ENCODE results near the gene SUV39H2. TPM values are rescaled to one million over a fixed set of nuclear protein-coding genes. Genes with fewer than 3 reads are reported as not detected.
A peak's percentile ranks its signal among the peaks of the same experiment; 100 is the strongest.

Gene SUV39H2, protein sequence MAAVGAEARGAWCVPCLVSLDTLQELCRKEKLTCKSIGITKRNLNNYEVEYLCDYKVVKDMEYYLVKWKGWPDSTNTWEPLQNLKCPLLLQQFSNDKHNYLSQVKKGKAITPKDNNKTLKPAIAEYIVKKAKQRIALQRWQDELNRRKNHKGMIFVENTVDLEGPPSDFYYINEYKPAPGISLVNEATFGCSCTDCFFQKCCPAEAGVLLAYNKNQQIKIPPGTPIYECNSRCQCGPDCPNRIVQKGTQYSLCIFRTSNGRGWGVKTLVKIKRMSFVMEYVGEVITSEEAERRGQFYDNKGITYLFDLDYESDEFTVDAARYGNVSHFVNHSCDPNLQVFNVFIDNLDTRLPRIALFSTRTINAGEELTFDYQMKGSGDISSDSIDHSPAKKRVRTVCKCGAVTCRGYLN
- 10 to 100 TPM; 30.9 to 36.6 TPM for total RNA-seq

GRCh38 chr10:14878266-14879123, at the start of gene SUV39H2:
Gene SUV39H2, plus strand, starts transcription at chr10:14878866. Its CDS starts 23 bp downstream, at chr10:14878889.
- no peaks in the 10 kb centered on the region for H3K27me3 Mint-ChIP-seq
- ChIA-PET POLR2A (interaction anchor here (0.5 to 0.9 kb wide), 3 partner anchors 48 to 391 kb away, joined by 3 to 5 read pairs (median 4); no protein-coding TSS in a partner anchor), CTCF (interaction anchor here (0.6 to 1.9 kb wide), 10 partner anchors 9 to 350 kb away, joined by 3 to 4 read pairs (median 3); partner anchors contain the start of gene DCLRE1C)
- peaks cover 53% of the 10 kb centered on the region for H3K4me1 Mint-ChIP-seq
- H3K27ac Mint-ChIP-seq: peak within 1 kb of the TSS; percentile 92
- no peaks in the 10 kb centered on the region for H3K9me3 Mint-ChIP-seq
- H3K4me3 Mint-ChIP-seq: peak within 1 kb of the TSS; percentile 96
- H3K36me3 Mint-ChIP-seq (ENCODE audit: low read depth): peaks cover 13% of the 10 kb centered on the region
- DNase-seq: peak; percentile 94

DNA sequence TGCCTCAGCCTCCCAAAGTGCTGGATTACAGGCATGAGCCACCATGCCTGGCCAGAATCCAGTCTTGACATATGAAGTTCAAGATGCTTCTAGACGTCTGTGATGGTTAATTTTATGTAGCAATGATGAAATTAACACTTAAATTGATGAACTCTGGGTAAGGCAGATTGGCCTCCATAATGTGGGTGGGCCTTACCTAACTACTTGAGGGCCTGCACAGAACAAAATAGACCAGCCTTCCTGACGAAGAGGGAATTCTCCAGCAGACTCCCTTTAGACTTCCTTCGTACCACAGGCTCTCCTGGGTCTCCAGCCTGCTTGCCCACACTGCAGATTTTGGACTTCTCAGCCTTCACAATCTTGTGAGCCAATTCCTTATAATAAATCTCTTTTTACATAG, 45.6 kb upstream of the SUV39H2 start:
- ChIA-PET POLR2A (no interaction called here), CTCF (interaction anchor here (1.5 to 1.6 kb wide), 2 partner anchors 10 to 34 kb away, joined by 3 read pairs; no protein-coding TSS in a partner anchor)
- no peaks in the 10 kb centered on the region for H3K9me3 Mint-ChIP-seq
- no peaks in the 10 kb centered on the region for H3K36me3 Mint-ChIP-seq (ENCODE audit: low read depth)
- no peaks in the 10 kb centered on the region for H3K27me3 Mint-ChIP-seq
- no peak overlapping the region for H3K27ac Mint-ChIP-seq
- peaks cover 10% of the 10 kb centered on the region for H3K4me1 Mint-ChIP-seq
- H3K4me3 Mint-ChIP-seq: no peak overlapping the region
- DNase-seq: no peak

- Mint-ChIP-seq H3K27ac (no peak overlapping the region), H3K9me3 (no peaks in the 10 kb centered on the region), H3K36me3 (ENCODE audit: low read depth) (peaks cover 9% of the 10 kb centered on the region), H3K4me3 (no peak overlapping the region), H3K27me3 (no peaks in the 10 kb centered on the region), H3K4me1 (peaks cover 26% of the 10 kb centered on the region)
- DNase-seq: no peak
- CTCF ChIA-PET: interaction anchor here (1.1 to 1.5 kb wide), 4 partner anchors 13 to 299 kb away, joined by 3 to 6 read pairs (median 4); no protein-coding TSS in a partner anchor
- POLR2A ChIA-PET: interaction anchor here (0.6 kb wide), 1 partner anchor 42 kb away, joined by 3 read pairs; no protein-coding TSS in a partner anchor
Measured at GRCh38 chr10:14836208-14836607, 42.5 kb upstream of the SUV39H2 start.

GRCh38 chr10:14837003-14837756, 41.5 kb upstream of the SUV39H2 start:
- peak overlapping the region; percentile 96 for H3K27ac Mint-ChIP-seq
- POLR2A ChIA-PET: interaction anchor here (0.6 to 1.0 kb wide), 3 partner anchors 254 to 652 kb away, joined by 3 to 4 read pairs (median 4); no protein-coding TSS in a partner anchor
- CTCF ChIA-PET: interaction anchor here (0.9 to 1.7 kb wide), 17 partner anchors 7 to 300 kb away, joined by 3 to 6 read pairs (median 4); no protein-coding TSS in a partner anchor
- no peak for DNase-seq
- no peaks in the 10 kb centered on the region for H3K9me3 Mint-ChIP-seq
- peak overlapping the region; percentile 84 for H3K4me3 Mint-ChIP-seq
- H3K36me3 Mint-ChIP-seq (ENCODE audit: low read depth): peaks cover 18% of the 10 kb centered on the region
- H3K27me3 Mint-ChIP-seq: no peaks in the 10 kb centered on the region
- peaks cover 29% of the 10 kb centered on the region for H3K4me1 Mint-ChIP-seq

DNA sequence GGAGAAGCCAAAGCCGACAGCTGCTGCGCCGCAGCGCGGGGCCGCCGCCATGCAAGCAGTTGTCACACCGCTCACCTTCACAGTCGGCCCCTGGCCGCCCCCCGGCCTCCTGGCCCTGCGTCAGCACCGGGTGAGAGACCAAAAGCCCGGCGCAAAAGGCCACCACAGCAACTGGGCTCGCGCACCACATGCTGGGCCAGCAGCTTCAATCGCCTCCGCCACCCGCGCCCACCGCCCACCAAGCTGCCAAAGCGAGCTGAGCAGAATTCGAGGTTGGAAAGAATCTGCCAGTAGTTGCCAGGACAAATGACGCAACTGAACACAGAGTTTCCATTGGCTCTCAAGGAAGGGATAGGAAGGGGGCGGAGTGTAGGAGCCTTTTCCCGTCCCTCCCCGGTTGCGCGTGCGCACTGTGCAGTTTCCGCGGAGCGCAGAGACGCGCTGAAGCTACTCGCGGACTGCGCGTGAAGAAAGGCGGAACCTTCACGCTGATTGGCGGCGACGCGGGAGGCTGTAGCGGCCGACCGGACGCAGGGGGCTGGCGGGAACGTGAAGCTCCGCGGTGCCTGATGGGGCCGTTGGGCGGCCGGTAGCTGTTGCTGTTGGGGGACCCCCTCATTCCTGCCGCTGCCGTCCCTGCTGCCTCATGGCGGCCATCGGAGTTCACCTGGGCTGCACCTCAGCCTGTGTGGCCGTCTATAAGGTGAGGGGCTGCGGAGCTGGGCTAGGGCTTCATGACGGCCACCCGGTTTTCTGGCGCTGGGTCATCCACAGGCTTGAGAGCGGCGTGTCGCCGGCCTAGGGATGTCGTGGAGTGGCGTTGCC, 40.7 kb upstream of the SUV39H2 start, which contains the start of the genes CDNF, HSPA14 and MSANTD7:
CDNF (minus strand) TSS at position 281 of the 825 bp plus-strand sequence; CDS start at position 190, 91 bp downstream.
HSPA14 (plus strand) TSS at position 550 of the 825 bp plus-strand sequence; CDS start at position 647, 97 bp downstream.
MSANTD7 (plus strand) TSS at position 550 of the 825 bp plus-strand sequence. CDS start 3,979 bp downstream, outside the sequence.
- Mint-ChIP-seq H3K27me3 (no peaks in the 10 kb centered on the region), H3K9me3 (no peaks in the 10 kb centered on the region), H3K27ac (peak within 1 kb of the TSS; percentile 96), H3K4me1 (peaks cover 29% of the 10 kb centered on the region), H3K36me3 (ENCODE audit: low read depth) (peaks cover 26% of the 10 kb centered on the region), H3K4me3 (peak within 1 kb of the TSS; percentile 84)
- ChIA-PET CTCF (interaction anchor here (0.6 to 1.7 kb wide), 17 partner anchors 8 to 301 kb away, joined by 3 to 6 read pairs (median 4); no protein-coding TSS in a partner anchor), POLR2A (interaction anchor here (0.6 to 1.0 kb wide), 5 partner anchors 20 to 652 kb away, joined by 3 to 4 read pairs (median 4); no protein-coding TSS in a partner anchor)
- peak; percentile 100 for DNase-seq

- Mint-ChIP-seq H3K4me3 (peak overlapping the region; percentile 84), H3K27ac (peak overlapping the region; percentile 96), H3K9me3 (no peaks in the 10 kb centered on the region), H3K36me3 (ENCODE audit: low read depth) (peaks cover 30% of the 10 kb centered on the region), H3K27me3 (no peaks in the 10 kb centered on the region), H3K4me1 (peaks cover 29% of the 10 kb centered on the region)
- DNase-seq: peak; percentile 26
- ChIA-PET CTCF (interaction anchor here (1.0 to 1.7 kb wide), 8 partner anchors 9 to 302 kb away, joined by 3 to 5 read pairs (median 4); no protein-coding TSS in a partner anchor), POLR2A (interaction anchor here (0.9 to 1.0 kb wide), 2 partner anchors 21 to 114 kb away, joined by 3 to 4 read pairs; no protein-coding TSS in a partner anchor)
Measured at GRCh38 chr10:14838582-14839304, 39.9 kb upstream of the SUV39H2 start.

DNA sequence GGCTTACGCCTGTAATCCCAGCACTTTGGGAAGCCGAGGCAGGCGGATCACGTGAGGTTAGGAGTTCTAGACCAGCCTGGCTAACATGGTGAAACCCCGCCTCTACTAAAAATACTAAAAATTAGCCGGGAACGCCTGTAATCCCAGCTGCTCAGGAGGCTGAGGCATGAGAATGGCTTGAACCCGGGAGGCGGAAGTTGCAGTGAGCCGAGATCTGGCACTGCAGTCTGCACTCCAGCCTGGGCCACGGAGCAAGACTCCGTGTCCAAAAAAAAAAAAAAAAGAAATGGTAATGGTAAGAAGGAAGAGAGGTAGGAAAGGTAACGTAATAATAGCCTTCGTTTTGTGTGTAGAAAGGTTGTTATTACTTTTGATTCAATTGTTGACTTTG, 39.4 kb upstream of the SUV39H2 start:
- no peak for DNase-seq
- H3K4me3 Mint-ChIP-seq: peak overlapping the region; percentile 84
- H3K36me3 Mint-ChIP-seq (ENCODE audit: low read depth): peaks cover 35% of the 10 kb centered on the region
- H3K27ac Mint-ChIP-seq: peak overlapping the region; percentile 96
- CTCF ChIA-PET: interaction anchor here (1.0 to 1.6 kb wide), 2 partner anchors 234 to 251 kb away, joined by 3 to 4 read pairs; no protein-coding TSS in a partner anchor
- no peaks in the 10 kb centered on the region for H3K9me3 Mint-ChIP-seq
- POLR2A ChIA-PET: no interaction called here
- H3K4me1 Mint-ChIP-seq: peaks cover 29% of the 10 kb centered on the region
- no peaks in the 10 kb centered on the region for H3K27me3 Mint-ChIP-seq

- Mint-ChIP-seq H3K4me3 (peak overlapping the region; percentile 33), H3K27ac (peak overlapping the region; percentile 16), H3K4me1 (peaks cover 28% of the 10 kb centered on the region), H3K36me3 (ENCODE audit: low read depth) (peaks cover 42% of the 10 kb centered on the region), H3K27me3 (no peaks in the 10 kb centered on the region), H3K9me3 (no peaks in the 10 kb centered on the region)
- CTCF ChIA-PET: no interaction called here
- POLR2A ChIA-PET: no interaction called here
- no peak for DNase-seq
Measured at GRCh38 chr10:14840178-14840577, 38.5 kb upstream of the SUV39H2 start.

DNA sequence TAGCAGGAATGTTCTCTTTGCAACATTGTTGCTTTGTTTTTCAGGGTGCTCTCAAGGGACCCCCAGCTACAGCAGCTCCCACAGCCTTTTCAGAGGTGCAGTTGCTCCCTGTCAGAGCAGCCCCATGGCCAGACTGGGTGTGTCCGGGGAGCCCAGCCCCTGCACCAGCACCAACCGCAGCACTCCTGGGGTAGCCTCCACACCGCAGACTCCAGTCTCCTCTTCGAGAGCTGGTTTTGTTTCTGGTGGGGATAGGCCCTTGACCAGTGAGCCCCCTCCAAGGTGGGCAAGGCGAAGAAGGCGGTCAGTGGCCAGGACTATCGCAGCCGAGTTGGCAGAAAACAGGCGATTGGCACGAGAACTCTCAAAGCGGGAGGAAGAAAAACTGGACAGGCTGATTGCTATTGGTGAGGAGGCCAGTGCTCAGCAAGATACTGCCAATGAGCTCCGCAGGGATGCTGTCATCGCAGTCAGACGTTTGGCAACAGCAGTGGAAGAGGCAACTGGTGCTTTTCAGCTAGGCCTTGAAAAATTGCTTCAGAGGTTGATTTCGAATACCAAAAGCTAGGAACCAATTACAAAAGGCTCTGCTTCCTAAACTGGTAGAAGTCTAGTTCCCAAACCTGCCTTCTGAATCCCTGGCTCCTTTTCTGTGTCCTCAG, 35.2 kb upstream of the SUV39H2 start:
- DNase-seq: no peak
- H3K27ac Mint-ChIP-seq: no peak overlapping the region
- CTCF ChIA-PET: interaction anchor here (0.8 to 1.1 kb wide), 2 partner anchors 16 to 19 kb away, joined by 3 to 4 read pairs; no protein-coding TSS in a partner anchor
- H3K36me3 Mint-ChIP-seq (ENCODE audit: low read depth): peaks cover 47% of the 10 kb centered on the region
- POLR2A ChIA-PET: interaction anchor here (0.5 kb wide), 1 partner anchor 19 kb away, joined by 5 read pairs; no protein-coding TSS in a partner anchor
- H3K4me1 Mint-ChIP-seq: peaks cover 23% of the 10 kb centered on the region
- no peak overlapping the region for H3K4me3 Mint-ChIP-seq
- H3K9me3 Mint-ChIP-seq: no peaks in the 10 kb centered on the region
- no peaks in the 10 kb centered on the region for H3K27me3 Mint-ChIP-seq

GRCh38 chr10:14844948-14845347, 33.7 kb upstream of the SUV39H2 start:
- peaks cover 49% of the 10 kb centered on the region for H3K36me3 Mint-ChIP-seq (ENCODE audit: low read depth)
- DNase-seq: no peak
- no peak overlapping the region for H3K4me3 Mint-ChIP-seq
- CTCF ChIA-PET: no interaction called here
- H3K4me1 Mint-ChIP-seq: peaks cover 13% of the 10 kb centered on the region
- no peaks in the 10 kb centered on the region for H3K27me3 Mint-ChIP-seq
- no peaks in the 10 kb centered on the region for H3K9me3 Mint-ChIP-seq
- H3K27ac Mint-ChIP-seq: no peak overlapping the region
- POLR2A ChIA-PET: no interaction called here
